Stimulated activated CD8-positive, alpha-beta memory T cell treated with anti-CD3 and anti-CD28 coated beads, Interleukin-12 subunit alpha, Interleukin-12 subunit beta, amount 100 ng/mL, for 4 hours (primary cell): ENCODE measurements around the gene RFX2.
"Not testable (repeated sequence)": the region's sequence is repeated elsewhere in the genome, so short reads cannot be mapped to it uniquely, and the experiment has no call there.

Experiments used
- DNase-seq: peaks from one replicate; pipeline ENCODE4 v3.0.0-alpha.2; 2020; ENCODE audit warnings: low read depth

The RFX2 gene

DNA sequence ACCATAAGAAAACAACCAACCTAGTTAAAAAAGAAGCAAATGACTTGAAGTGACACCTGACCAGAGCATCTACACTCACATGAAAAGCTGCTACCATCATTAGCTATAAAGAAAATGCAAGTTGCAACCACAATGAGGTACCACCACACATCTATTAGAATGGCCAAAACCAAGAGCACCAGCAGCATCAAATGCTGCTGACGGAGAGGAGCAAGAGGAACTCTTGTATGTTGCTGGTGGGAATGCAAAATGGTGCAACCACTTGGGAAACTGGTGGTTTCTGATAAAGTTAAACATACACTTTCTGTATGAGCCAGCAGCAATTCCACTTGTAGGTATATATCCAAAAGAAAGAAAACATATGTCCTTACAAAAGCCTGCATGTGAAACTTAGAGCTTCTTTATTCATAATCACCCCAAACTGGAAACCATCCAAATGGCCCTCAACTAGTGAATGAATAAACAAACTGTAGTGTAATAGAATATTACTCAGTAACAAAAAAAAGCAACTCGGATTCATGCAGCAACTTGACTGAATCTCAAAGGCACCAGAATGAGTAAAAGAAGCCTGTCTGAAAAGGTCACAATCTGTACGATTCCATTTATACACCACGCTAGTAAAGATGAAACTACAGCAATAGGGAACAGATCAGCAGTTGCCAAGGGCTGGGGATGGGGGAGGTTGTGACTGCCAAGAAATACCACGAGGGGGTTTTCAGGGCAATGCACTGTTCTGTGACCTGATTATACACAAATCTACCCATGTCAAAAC is 71.5 kb downstream of the RFX2 start:
- no peak for DNase-seq

DNA sequence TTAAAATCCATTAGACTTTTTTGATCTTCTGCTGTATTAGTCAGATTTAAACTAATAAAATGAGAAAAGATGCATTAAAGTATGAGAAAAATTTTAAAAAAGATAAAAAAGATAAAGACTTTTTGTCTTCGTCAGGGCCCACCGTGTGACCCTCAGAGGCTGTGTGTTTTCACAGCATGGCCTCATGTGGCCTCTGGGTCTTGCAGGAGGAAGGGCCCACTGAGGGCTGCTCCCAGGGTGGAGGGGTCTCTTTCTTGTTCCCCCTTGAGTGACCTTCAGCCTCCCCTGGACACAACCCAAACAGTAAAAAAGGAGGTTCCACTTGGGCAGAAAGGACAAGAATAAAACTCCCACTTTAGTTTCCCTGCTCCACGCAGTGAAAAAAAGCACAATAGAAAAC is 75.3 kb downstream of the RFX2 start:
- DNase-seq: no peak

DNA sequence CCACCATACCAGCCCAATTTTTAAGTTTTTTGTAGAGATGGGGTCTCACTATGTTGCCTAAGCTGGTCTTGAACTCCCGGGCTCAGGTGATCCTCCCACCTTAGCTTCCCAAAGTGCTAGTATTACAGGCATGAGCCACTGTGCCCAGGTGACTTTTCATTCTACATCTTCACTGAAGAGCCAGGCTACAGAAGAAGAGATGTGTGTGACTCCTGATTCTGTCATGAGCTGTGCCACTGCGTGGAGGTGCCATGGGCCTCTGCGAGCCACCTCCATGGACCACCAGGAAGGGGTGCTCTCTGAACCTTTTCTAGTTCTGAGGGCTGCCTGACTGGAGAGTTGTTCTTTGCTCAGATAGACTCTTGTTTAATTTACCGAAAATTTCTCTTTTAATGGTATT is 75.8 kb downstream of the RFX2 start:
- no peak for DNase-seq

DNA sequence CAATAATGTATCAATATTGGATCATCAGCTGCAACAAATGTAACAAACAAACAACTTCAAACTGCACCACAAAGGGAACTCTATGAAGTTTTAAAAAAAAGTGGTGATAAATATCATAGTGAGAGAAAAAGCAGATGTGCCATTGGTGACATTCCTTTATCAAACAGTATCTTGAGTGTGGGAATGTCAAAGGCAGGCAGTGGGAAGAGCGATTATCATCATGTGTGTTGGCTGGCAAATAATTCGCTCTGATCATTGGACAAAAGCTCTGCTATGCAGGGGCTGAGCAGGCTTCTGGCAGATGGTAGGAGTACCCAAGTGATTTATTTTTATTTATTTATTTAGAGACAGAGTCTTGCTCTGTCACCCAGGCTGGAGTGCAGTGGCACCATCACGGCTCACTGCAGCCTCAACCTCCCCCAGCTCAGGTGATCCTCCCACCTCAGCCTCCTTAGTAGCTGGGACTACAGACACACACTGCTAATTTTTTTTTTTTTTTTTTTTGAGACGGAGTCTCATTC is 76.5 kb downstream of the RFX2 start:
- no peak for DNase-seq

DNA sequence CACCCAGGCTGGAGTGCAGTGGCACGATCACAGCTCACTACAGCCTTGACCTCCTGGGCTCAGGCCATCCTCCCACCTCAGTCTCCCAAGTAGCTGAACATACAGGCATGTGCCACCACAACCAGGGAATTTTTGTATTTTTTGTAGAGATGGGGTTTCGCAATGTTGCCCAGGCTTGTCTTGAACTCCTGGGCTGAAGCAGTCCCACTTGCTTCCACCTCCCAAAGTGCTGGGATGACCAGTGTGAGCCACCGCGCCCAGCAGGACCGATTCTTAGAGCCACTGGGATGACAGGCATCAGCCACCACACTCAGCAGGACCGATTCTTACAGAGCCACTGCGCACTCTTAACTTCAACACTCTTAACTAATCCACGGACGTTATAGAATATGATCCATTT is 77.5 kb downstream of the RFX2 start:
- no peak for DNase-seq

DNA sequence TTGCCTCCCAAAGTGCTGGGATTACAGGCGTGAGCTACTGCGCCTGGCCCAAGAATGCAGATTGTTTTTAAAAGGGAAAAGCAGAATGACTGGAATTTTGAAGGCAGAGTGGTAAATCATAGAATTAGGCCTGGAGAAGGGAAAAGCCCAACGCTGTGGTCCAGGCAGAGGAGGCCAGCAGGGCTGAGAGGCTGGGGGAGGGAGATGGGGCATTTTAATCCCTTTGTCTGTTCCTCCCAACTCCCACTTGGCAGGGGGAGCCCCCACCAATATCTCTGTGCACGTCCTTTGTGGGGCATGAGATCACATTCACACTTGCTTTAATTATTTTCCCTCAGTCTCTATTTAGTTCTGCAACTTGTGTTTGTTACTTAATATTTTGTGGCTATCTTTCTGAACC is 77.9 kb downstream of the RFX2 start:
- no peak for DNase-seq

DNA sequence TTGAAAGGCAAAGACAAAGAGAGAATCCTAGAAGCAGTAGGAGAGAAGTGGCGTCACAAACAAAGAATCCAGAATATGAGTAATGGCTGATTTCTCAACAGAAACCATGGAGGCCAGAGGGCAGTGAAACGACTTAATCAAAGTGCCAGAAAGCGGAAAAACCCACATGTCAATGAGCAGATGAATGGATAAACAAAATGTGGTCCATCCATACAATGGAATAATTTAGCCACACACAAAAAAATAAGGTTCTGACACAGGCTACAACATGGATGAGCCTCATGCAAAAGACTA is 80.1 kb downstream of the RFX2 start:
- DNase-seq: no peak

DNA sequence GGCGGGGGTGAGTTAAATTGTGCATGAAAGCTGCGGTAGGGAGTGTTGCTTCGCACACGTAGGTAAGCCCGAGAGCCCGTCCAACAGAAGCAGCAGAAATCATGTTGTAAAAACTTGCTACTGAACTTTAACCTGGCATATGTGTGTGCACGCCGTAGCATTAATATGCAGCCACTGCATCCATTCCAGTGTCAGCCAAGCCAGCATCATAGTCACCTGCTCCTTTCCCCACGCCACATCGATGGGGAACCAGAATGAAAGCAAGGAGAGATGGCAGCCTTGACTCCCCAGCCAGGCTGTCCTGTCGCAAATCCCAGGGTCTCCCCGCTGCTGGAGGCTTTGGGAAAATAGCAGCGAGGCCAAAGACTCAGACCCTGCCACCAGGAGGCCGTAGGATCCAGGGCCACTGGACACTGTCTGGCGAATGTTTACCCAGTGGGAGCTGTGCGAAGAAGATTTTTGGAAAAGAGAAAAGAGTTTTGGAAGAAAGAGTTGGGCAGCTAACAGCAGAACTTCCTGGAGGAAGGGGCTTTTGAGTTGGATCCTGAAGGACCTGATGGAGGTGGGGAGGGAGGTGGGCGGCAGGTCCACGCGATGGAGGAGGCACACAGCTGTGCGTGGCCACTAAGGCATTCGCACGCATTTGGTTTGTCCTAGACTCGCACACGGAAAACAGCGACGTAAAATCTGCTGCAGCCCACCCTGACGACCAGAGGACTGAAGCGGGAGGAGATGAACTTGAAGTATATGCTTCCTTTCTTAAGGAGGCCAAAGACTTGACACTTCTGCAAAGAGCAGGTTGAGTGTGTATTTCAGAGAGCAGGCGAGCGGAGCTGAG is 83.7 kb downstream of the RFX2 start:
- no peak for DNase-seq

DNA sequence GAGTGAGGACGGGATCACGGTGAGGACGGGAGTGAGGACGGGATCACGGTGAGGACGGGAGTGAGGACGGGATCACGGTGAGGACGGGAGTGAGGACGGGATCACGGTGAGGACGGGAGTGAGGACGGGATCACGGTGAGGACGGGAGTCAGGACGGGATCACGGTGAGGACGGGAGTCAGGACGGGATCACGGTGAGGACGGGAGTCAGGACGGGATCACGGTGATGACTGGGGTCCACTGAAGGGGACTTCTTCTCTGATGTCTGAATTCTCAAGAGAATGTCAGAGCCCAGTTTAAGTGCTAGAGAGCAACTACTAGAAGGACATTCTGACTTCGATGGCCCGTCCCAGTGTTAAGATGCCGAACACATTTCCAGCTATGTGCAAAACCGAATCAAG is 85.5 kb downstream of the RFX2 start:
- DNase-seq: not testable (repeated sequence)

DNA sequence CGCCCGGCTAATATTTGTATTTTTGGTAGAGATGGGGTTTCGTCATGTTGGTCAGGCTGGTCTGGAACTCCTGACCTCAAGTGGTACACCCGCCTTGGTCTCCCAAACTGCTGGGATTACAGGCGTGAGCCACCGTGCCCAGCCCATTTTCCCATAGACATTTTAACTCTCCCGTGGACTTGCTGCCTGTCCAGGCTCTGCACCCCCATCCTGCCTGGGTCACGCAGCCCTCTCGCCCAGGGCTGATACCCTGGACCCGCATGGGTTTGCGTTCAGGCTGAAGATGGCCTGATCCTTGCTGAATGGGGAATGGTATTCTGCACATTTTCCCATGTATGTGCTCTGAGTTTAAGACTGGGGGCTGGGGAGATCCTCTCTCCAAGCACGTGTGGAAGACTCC is 86.4 kb downstream of the RFX2 start:
- no peak for DNase-seq

DNA sequence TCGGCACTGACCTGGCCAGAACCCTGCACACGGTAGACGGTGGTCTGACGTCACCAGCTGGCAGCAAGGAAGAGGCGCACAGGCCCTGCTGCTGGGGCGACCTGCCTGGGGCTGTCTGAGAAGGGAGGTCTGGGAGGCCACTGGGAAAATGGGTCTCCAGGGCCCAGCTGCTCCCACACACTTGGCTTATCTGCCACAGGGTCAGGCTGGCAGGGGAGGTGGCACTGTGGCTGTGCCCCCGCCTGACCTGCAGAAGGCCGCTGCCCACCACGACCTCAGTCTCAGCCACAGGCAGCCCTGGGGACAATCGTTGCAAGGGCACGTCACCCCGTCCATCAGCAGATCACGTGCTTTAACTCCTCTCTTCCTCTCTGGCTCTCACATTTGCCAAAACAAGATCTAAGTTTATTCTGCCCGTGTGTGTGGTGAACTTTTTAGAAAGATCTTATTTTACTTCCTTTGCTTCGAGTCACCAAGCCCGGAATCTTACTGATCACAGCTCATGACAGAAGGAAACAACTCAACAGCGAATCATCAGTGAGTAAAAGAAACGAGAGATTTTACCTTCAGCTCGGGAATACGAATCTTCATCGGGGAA is 87.1 kb downstream of the RFX2 start:
- DNase-seq: no peak

DNA sequence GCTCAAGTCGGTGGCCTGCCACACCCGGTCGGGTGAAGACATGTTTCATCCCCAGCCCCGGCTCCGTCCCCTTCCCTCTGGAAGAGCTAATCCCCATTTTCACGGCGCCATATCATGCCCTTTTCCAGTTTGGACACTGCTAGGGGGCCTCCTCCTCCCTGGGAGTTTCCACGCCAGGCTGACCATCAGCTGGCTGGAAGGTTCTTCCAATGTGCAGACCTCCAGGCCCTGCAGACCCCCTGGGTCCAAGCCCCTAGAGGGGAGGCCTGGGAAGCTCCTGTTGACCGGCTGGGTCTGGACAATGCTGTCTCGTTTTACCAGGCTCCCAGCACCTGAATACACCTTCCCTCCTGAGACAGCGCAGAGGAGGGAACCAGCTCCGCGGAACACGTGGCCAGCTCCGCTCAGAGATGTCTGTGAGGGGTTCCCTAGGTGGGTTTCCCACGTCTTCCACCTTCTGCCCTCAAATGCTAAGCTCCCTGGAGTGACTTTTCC is 87.7 kb downstream of the RFX2 start:
- DNase-seq: no peak

DNA sequence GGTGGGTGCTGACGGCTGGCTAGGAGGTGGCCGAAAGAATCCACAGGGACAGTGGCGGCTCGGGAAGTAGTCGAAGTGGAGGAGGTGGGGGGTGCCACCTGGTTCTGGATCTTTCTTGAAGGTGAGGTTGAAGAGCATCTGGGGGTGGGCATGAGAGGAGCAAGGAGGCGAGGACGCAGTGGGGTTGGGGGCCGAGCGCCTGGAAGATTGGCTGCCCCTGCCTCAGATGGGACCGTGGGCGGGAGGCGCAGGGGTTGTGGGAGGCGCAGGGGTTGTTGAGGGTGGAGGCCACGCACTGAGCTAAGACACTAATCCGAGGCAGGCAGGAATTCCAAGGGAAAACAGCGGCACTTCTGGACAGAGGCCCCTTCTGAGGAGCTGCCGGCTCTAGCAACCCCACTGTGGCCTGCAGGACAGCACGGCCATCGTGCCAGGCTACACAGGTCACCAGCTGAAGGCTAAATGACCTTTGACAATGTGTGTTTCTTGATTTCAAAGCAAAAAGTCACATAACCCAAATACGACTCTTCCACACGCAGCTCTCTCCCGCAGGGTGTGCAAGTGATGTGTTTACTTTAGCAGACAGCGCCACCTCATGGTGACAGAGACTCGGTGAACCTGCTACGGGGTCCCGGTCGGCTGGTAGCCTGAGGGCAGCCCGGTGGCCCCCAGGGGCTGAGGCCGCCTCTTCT is 88.3 kb downstream of the RFX2 start:
- peak; percentile 42 for DNase-seq

DNA sequence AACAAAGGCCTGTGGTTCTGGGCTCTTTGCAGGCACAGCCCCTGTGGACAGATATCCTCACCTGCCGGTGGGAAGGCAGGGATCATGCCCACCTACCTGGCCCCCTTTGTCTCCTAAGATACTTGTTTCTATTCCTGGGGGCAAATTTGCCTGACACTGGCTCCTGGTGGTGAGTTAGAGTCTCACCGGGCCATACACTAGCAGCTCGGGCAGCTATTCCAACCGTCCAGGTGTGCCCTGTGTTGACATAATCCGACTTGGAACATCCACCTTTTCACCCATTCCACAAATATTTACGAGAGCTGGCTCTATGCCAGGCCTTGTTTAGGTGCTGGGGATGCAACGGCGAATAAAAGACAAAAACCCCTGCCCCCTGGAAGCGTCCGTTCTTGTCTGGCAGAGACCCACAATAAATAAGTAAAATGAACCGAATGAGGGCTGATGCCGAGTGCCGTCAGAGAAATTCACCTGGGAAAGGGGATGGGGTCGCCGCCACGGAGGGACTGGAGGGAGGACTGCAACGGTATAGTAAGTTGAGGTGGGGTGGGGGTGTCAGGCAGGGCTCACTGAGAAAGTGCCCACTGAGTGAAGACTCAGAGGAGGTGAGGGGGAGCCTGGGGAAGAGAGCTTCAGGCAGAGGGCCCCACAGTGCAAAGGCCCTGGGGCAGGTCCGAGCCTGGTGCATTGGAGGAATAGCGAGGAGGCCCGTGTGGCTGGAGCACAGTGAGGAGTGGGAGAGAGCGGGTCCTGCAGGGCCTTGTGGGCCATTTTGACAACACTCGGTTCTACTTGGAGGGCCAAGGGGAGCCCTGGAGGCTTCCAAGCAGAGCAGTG is 89.1 kb downstream of the RFX2 start:
- no peak for DNase-seq

DNA sequence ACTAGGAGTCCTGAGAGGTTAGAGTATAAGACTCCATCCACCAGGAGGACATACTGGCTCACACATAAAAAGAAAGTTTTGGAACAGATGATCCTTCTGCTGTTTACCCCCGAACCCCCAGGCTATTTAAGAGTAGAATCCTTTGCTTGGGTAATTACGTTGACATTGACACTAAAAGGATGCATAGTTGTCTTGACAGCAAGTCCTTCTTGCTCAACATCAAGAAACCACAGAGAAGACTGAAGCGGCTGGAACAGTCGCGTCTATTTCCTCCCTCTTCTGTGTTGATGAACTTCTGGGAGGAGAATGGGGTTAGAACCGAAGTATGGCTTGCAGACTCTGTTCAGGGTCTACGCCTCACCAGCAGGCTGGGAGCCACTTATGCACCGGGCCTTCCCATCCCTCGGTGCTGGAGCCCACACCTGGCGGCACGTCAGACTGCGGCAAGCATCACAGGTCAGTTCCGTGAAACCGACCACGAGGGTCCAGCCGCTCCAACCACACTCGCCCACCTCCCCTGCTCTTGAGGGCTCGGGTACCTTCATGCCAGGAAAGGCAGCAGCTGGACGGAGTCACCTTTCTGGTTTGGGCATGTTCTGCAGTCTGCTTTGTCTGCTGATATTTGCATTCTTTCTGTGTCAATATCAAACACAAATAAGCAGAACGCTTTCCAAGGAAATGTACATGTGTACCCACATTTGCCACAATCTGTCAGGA is 90.0 kb downstream of the RFX2 start:
- no peak for DNase-seq

DNA sequence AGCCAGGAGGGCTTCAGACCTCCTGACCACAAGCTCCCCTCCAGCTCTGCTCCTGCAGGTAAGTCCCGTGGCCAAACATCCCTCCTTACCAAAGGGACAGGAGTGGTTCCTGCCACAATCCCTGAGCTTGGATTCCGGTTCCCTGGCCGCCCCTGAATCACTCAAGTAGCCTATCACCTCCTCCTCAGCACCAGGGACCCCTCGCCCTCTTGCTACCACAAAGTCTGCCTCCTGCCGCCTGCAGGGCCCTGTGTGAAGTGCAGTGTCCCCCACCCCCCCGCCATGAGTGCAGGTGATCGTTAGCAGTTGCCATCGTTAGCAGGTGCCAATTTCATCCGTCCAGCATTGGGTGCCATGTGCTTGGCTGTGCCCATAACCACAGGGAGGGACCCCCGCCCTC is 91.5 kb downstream of the RFX2 start:
- DNase-seq: no peak

DNA sequence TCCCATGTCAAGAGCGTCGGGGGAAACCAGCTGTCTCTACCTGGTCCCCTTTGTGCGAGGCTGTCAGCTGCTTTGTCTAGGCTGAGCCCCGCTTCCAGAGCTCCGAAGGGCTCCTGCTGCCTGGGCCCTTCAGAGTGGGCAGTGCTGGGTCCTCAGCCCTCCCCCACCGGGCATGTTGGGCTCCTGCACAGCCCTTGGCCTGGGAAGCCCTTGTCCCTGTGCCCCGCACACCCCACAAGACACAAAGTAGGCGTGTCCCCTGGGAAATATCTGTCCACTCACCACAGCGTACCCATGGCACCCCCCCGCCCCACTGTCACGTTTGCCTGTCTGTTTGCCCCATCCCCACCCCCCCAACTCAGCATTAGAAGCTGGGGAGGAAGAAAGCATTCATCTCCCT is 92.7 kb downstream of the RFX2 start:
- no peak for DNase-seq

DNA sequence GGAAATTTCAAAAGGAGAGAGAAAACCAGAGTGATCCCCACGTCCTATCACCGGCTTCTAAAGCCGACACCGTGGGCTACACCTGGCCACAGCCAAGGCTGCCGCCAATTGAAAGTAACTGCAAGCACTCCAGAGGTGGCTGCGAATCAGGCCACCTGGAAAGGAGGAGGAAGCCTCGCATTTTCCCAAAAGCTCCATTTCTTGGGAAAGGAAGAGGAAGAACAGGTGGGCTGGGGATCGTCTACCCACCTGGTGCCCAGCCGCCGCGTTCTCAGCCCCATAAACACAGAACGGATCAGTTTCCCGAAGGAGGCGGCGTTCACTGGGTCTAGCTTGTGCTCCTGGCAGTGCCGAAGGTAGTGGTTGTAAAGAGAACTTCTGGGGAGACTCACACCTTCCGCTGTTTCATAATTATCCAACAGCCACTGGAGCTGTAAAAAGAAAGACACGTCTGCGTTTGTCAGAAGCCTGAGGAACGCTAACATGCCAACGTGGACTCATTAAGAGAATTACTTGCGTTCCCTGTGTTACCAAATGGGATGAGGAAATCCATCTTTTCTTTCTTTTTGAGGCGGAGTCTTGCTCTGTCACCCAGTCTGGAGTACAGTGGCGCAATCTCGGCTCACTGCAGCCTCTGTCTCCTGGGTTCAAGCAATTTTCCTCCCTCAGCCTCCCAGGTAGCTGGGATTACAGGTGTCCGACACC is 94.3 kb downstream of the RFX2 start:
- DNase-seq: no peak

DNA sequence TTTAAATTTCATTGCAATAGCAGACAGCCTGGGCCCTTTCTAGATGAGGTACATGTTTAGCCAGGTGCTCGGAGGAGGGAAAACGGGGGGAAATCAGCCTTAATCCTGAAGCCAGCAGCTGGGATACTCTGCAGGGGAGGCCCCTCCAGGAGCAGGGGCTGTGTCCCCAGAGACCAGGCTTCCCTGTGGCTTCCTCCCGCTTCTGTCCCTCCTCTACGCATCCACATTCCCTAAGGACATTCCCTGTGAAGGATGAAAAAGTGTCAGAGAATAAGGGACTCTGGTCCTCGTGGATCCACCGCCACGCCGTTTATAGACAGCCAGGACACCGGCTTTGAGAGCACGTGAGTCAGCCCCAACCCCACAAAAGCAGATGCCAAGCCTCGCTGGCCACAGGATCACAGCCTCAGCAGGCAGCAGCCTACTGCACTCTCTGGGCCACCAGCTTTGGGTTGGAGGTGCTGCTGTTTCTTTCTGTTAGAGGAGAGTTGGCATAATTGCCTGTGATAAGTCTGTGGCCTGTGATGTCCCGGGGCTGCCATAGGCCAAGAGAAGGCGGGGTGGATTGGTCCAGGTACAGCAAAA is 95.7 kb downstream of the RFX2 start:
- no peak for DNase-seq
